Measurements from ENCODE around the gene RFTN1. TPM values are rescaled to one million over a fixed set of nuclear protein-coding genes. Genes with fewer than 3 reads are reported as not detected.

The RFTN1 gene
- total and polyA plus RNA-seq, 10 of the 15 experiments (the other 5 are each of a cell fraction or from before 2014, with no cell fraction given) = 20.6 to 213 (median 147) TPM

DNA sequence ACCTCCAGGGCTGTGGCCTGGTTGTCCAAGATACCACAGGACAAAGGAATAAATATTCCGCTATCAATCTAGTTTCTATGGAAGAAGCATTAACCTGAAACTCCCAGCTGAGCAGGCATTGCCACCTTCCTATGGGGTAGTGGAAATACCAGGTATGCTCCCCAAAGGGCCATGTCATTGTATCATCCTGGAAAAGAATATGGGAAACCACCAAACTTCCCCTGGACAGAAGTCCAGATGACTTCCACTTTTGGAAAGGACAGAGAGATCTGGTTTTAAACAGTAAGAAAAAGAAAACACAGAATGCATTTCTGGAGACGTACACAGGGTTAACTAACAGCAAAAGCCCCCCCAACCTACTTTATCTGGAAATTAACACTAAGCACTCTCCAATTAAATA is 100.2 kb downstream of the RFTN1 start:
- no TSS peak for BruUV-seq (replicated peaks)
- ChIA-PET CTCF (interaction anchor here (0.9 kb wide), 1 partner anchor 76 kb away, joined by 3 read pairs; no protein-coding TSS in a partner anchor), SMC1A (ENCODE audit: uncharacterized antibody, unreplicated experiment) (interaction anchor here (1.0 to 6.1 kb wide), 13 partner anchors 10 to 137 kb away, joined by 3 to 54 read pairs (median 4); no protein-coding TSS in a partner anchor), POLR2A (interaction anchor here (1.0 to 2.9 kb wide), 3 partner anchors 17 to 35 kb away, joined by 5 to 14 read pairs (median 13); no protein-coding TSS in a partner anchor), RAD21 (ENCODE audit: unreplicated experiment) (interaction anchor here (0.7 to 2.8 kb wide), 4 partner anchors 10 to 99 kb away, joined by 3 to 7 read pairs (median 5); no protein-coding TSS in a partner anchor)
- DNase-seq (ENCODE audit: low read depth, low spot score) (no peak), FAIRE-seq (no peak), ATAC-seq (no peak)
- in situ Hi-C loops (cut with MboI) (no loop called here), intact Hi-C loops (cut with micrococcal nuclease; ENCODE audit: unreplicated experiment) (no loop called here)
- H3K36me3 ChIP-seq (ENCODE audit: control insufficient read depth in 2 of 2, insufficient read depth in 2 of 2, low read length in 1 of 2) = peaks cover 4 to 19% of the 10 kb centered on the region in 2 experiments
- H3K27me3 ChIP-seq (replicated peaks in 1 of 2; ENCODE audit: control insufficient read depth in 2 of 2, insufficient read depth in 2 of 2, low read length in 1 of 2) = no peaks in the 10 kb centered on the region
- no peak overlapping the region for H2AFZ ChIP-seq (ENCODE audit: control insufficient read depth, low read depth, low read length)
- no peaks in the 10 kb centered on the region for H4K20me1 ChIP-seq (ENCODE audit: control insufficient read depth, insufficient read depth)
- no peaks in the 10 kb centered on the region; the same call in 2 of the 3 replicates for H3K9me3 ChIP-seq (replicated peaks; ENCODE audit: control insufficient read depth, insufficient read depth, low read length)
- TF ChIP-seq WRNIP1 (IDR thresholded peaks at IDR 0.05; ENCODE audit: borderline replicate concordance, low read depth, low read length) (no peak), NR2C1 (IDR thresholded peaks at IDR 0.05) (no peak), POU2F2 (IDR thresholded peaks at IDR 0.05; ENCODE audit: borderline replicate concordance, low read depth, low read length) (no peak), ZNF217 (IDR thresholded peaks at IDR 0.05) (no peak), YY1 (IDR thresholded peaks at IDR 0.05; ENCODE audit: low read depth, low read length) (no peak), ZSCAN29 (IDR thresholded peaks at IDR 0.05) (no peak), FOS (IDR thresholded peaks at IDR 0.05; ENCODE audit: borderline replicate concordance, extremely low read depth, insufficient read length) (no peak)
- TF ChIP-seq, protein P1, sequence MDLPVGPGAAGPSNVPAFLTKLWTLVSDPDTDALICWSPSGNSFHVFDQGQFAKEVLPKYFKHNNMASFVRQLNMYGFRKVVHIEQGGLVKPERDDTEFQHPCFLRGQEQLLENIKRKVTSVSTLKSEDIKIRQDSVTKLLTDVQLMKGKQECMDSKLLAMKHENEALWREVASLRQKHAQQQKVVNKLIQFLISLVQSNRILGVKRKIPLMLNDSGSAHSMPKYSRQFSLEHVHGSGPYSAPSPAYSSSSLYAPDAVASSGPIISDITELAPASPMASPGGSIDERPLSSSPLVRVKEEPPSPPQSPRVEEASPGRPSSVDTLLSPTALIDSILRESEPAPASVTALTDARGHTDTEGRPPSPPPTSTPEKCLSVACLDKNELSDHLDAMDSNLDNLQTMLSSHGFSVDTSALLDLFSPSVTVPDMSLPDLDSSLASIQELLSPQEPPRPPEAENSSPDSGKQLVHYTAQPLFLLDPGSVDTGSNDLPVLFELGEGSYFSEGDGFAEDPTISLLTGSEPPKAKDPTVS (IDR thresholded peaks at IDR 0.05; ENCODE audit: low read depth, low read length) = no peak
- H3K4me2 ChIP-seq (ENCODE audit: control insufficient read depth, insufficient read depth) = no peak overlapping the region
- no peak overlapping the region for H3K9ac ChIP-seq (ENCODE audit: control insufficient read depth, insufficient read depth, low read length)
- H3K27ac ChIP-seq (ENCODE audit: control insufficient read depth, insufficient read depth) = 0 out of 2 replicates have a peak overlapping the region, but pooled peaks have one; percentile 70
- H3K4me1 ChIP-seq (ENCODE audit: control insufficient read depth, insufficient read depth, low read length) = peaks cover 37% of the 10 kb centered on the region
- no peak overlapping the region for H3K4me3 ChIP-seq
- WGBS (ENCODE audit: insufficient coverage, insufficient replicate concordance, low lambda C conversion rate, missing lambda C conversion rate) = 100% methylated on average over 2 of the region's 2 CpGs
- H3K79me2 ChIP-seq (ENCODE audit: control insufficient read depth, insufficient read depth, low read length) = peaks cover 60% of the 10 kb centered on the region
